ENCODE data around the gene NHLH2.

Gene NHLH2

DNA sequence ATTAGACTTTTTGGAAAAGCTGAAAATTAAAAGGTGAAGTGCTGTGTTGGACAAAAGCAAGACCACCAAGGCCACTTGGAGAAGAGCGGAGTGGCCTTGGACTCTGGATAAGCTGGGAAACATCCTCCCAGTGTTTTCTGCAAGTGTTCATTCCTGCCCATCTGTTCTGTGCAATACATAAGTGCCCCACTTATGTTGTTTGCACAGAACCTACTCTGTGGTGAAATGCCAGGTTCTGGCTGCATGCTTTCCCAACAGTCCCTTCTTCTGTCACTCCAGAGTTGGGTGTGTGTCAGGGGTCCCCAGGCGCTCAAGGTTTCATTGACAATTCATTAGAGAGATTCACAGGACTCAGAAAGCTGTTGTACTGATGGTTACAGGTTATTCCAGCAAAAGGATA lies 30.3 kb downstream of the NHLH2 start:
- in situ Hi-C loops (cut with HindIII; ENCODE audit: low sequenced_read_pairs), result no loop called here
- H3K4me3 ChIP-seq (ENCODE audit: low read depth, low read length), result no peak overlapping the region
- no peak for TF ChIP-seq CTCF (IDR thresholded peaks at IDR 0.05; ENCODE audit: low read depth, low read length)
- DNase-seq (ENCODE audit: low read depth, low spot score), result no peak

GRCh38 chr1:115809847-115810246 lies 31.1 kb downstream of the NHLH2 start:
- no peak for TF ChIP-seq CTCF (IDR thresholded peaks at IDR 0.05; ENCODE audit: low read depth, low read length)
- H3K4me3 ChIP-seq (ENCODE audit: low read depth, low read length), result no peak overlapping the region
- no peak for DNase-seq (ENCODE audit: low read depth, low spot score)
- in situ Hi-C loops (cut with HindIII; ENCODE audit: low sequenced_read_pairs), result no loop called here

DNA sequence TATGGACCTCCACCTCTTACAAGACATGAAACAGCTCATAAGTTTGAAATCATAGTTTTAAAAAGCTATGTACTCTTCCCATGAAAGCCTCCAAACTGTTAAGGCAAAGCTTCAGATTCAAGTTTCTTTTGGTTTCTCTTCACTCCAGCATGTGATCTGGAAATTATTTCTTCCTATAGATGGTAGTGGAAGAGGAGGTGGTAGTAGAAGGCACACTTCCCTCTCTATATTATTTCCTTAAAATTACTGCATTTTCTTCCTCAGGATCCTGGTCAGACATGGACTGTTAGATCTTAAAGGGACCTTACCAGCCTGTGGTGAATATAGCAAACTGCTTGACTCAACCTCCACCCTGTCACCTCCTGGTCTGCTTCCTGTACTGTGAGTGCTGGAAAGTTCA lies 31.9 kb downstream of the NHLH2 start:
- TF ChIP-seq CTCF (IDR thresholded peaks at IDR 0.05; ENCODE audit: low read depth, low read length), result no peak
- no peak for DNase-seq (ENCODE audit: low read depth, low spot score)
- H3K4me3 ChIP-seq (ENCODE audit: low read depth, low read length), result no peak overlapping the region
- in situ Hi-C loops (cut with HindIII; ENCODE audit: low sequenced_read_pairs), result no loop called here

GRCh38 chr1:115807723-115808122 lies 33.2 kb downstream of the NHLH2 start:
- in situ Hi-C loops (cut with HindIII; ENCODE audit: low sequenced_read_pairs), result no loop called here
- peak; percentile 76 for TF ChIP-seq CTCF (IDR thresholded peaks at IDR 0.05; ENCODE audit: low read depth, low read length)
- DNase-seq (ENCODE audit: low read depth, low spot score), result peak; percentile 72
- H3K4me3 ChIP-seq (ENCODE audit: low read depth, low read length), result no peak overlapping the region

GRCh38 chr1:115805597-115805996 lies 35.3 kb downstream of the NHLH2 start:
- no peak for TF ChIP-seq CTCF (IDR thresholded peaks at IDR 0.05; ENCODE audit: low read depth, low read length)
- in situ Hi-C loops (cut with HindIII; ENCODE audit: low sequenced_read_pairs), result no loop called here
- H3K4me3 ChIP-seq (ENCODE audit: low read depth, low read length), result no peak overlapping the region
- no peak for DNase-seq (ENCODE audit: low read depth, low spot score)

GRCh38 chr1:115802416-115802815 lies 38.5 kb downstream of the NHLH2 start:
- in situ Hi-C loops (cut with HindIII; ENCODE audit: low sequenced_read_pairs), result no loop called here
- no peak for TF ChIP-seq CTCF (IDR thresholded peaks at IDR 0.05; ENCODE audit: low read depth, low read length)
- DNase-seq (ENCODE audit: low read depth, low spot score), result no peak
- H3K4me3 ChIP-seq (ENCODE audit: low read depth, low read length), result no peak overlapping the region

DNA sequence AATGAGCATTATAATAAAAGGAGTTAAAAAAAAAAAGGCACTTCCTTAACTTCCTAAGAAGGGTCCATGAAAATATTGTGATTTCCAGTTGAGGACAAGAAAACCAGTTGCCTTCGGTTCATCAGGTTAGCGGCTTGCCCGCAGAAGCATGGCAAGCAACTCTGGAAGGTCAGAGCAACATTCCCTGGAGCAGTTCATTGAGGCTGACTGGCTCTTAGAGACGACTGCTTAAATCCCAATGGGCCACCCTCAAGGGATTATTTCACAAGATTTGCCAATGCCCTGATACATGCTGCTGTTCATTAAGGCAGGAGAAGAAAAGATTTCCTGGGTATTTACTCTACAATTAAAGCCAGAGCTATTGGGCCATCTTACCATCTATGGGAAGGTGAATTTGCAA lies 43.4 kb downstream of the NHLH2 start:
- no peak for DNase-seq (ENCODE audit: low read depth, low spot score)
- no peak overlapping the region for H3K4me3 ChIP-seq (ENCODE audit: low read depth, low read length)
- in situ Hi-C loops (cut with HindIII; ENCODE audit: low sequenced_read_pairs), result no loop called here
- TF ChIP-seq CTCF (IDR thresholded peaks at IDR 0.05; ENCODE audit: low read depth, low read length), result no peak

All from astrocyte of the spinal cord (primary cell).